Measurements from ENCODE around the gene CA12. TPM values are rescaled to one million over a fixed set of nuclear protein-coding genes. Genes with fewer than 3 reads are reported as not detected.
A peak's percentile ranks its signal among the peaks of the same experiment; 100 is the strongest.

Gene CA12
- total RNA-seq, 2 experiments from 2014 or later: 0.12 TPM; not detected in 1

- Mint-ChIP-seq H3K4me3 (no peak overlapping the region), H3K27ac (no peak overlapping the region), H3K9me3 (no peaks in the 10 kb centered on the region), H3K27me3 (ENCODE audit: low read depth) (peaks cover 3% of the 10 kb centered on the region), H3K4me1 (ENCODE audit: low read depth) (peaks cover 36% of the 10 kb centered on the region), H3K36me3 (ENCODE audit: low read depth) (no peaks in the 10 kb centered on the region)
- CTCF ChIA-PET: interaction anchor here (0.6 kb wide), 3 partner anchors 21 to 1006 kb away, joined by 3 to 9 read pairs (median 4); no protein-coding TSS in a partner anchor
- DNase-seq: peak; percentile 17
- intact Hi-C loops (cut with micrococcal nuclease): loop anchor here (10.0 kb wide), 1 partner anchor 157 kb away; no protein-coding TSS in a partner anchor
These were observed 10.2 kb downstream of the CA12 start for GRCh38 chr15:63371297-63371918.

DNA sequence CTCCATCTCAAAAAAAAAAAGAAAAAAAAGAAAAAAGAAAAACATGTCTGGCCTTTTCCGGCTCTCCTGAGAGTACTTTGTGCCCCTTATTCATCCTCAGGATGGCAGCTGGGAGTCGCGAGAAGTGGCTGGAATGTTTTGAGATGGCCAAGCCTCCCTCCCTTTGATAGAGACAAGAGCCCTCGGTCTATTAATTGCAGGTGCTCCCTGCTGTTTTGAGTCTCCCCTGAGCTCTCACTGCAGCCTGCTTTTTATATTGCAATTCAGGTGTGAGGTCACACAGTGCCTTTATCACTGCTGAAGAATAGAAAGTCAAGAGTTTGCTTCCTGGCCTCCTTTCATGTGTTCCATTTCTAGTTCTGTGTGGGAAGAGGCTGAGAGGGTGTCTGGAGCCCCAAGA is 10.9 kb downstream of the CA12 start:
- no peaks in the 10 kb centered on the region for H3K9me3 Mint-ChIP-seq
- CTCF ChIA-PET: no interaction called here
- peaks cover 30% of the 10 kb centered on the region for H3K4me1 Mint-ChIP-seq (ENCODE audit: low read depth)
- no peak overlapping the region for H3K27ac Mint-ChIP-seq
- peaks cover 2% of the 10 kb centered on the region for H3K27me3 Mint-ChIP-seq (ENCODE audit: low read depth)
- no peaks in the 10 kb centered on the region for H3K36me3 Mint-ChIP-seq (ENCODE audit: low read depth)
- H3K4me3 Mint-ChIP-seq: no peak overlapping the region
- intact Hi-C loops (cut with micrococcal nuclease): loop anchor here (10.0 kb wide), 1 partner anchor 156 kb away; no protein-coding TSS in a partner anchor
- no peak for DNase-seq

GRCh38 chr15:63369781-63370180 is 11.9 kb downstream of the CA12 start:
- Mint-ChIP-seq H3K36me3 (ENCODE audit: low read depth) (no peaks in the 10 kb centered on the region), H3K27ac (no peak overlapping the region), H3K9me3 (no peaks in the 10 kb centered on the region), H3K4me1 (ENCODE audit: low read depth) (peaks cover 20% of the 10 kb centered on the region), H3K27me3 (ENCODE audit: low read depth) (peaks cover 2% of the 10 kb centered on the region), H3K4me3 (no peak overlapping the region)
- CTCF ChIA-PET: interaction anchor here (0.6 to 1.3 kb wide), 3 partner anchors 35 to 233 kb away, joined by 3 to 4 read pairs (median 3); no protein-coding TSS in a partner anchor
- DNase-seq: no peak
- intact Hi-C loops (cut with micrococcal nuclease): loop anchor here (10.0 kb wide), 1 partner anchor 155 kb away; no protein-coding TSS in a partner anchor

- Mint-ChIP-seq H3K4me3 (no peak overlapping the region), H3K27me3 (ENCODE audit: low read depth) (peaks cover 2% of the 10 kb centered on the region), H3K36me3 (ENCODE audit: low read depth) (no peaks in the 10 kb centered on the region), H3K27ac (no peak overlapping the region), H3K9me3 (no peaks in the 10 kb centered on the region), H3K4me1 (ENCODE audit: low read depth) (peaks cover 16% of the 10 kb centered on the region)
- intact Hi-C loops (cut with micrococcal nuclease): no loop called here
- CTCF ChIA-PET: interaction anchor here (0.8 to 1.3 kb wide), 3 partner anchors 23 to 233 kb away, joined by 3 to 4 read pairs (median 3); no protein-coding TSS in a partner anchor
- no peak for DNase-seq
These were observed 12.3 kb downstream of the CA12 start for GRCh38 chr15:63369296-63369695.

GRCh38 chr15:63368503-63368902 is 13.1 kb downstream of the CA12 start:
- Mint-ChIP-seq H3K9me3 (no peaks in the 10 kb centered on the region), H3K27ac (no peak overlapping the region), H3K27me3 (ENCODE audit: low read depth) (no peaks in the 10 kb centered on the region), H3K4me1 (ENCODE audit: low read depth) (peaks cover 12% of the 10 kb centered on the region), H3K4me3 (no peak overlapping the region), H3K36me3 (ENCODE audit: low read depth) (no peaks in the 10 kb centered on the region)
- no peak for DNase-seq
- intact Hi-C loops (cut with micrococcal nuclease): no loop called here
- CTCF ChIA-PET: interaction anchor here (0.8 kb wide), 1 partner anchor 23 kb away, joined by 3 read pairs; no protein-coding TSS in a partner anchor

GRCh38 chr15:63367900-63368299 is 13.7 kb downstream of the CA12 start:
- no peaks in the 10 kb centered on the region for H3K9me3 Mint-ChIP-seq
- CTCF ChIA-PET: interaction anchor here (0.6 kb wide), 1 partner anchor 569 kb away, joined by 3 read pairs; no protein-coding TSS in a partner anchor
- H3K4me1 Mint-ChIP-seq (ENCODE audit: low read depth): peaks cover 12% of the 10 kb centered on the region
- intact Hi-C loops (cut with micrococcal nuclease): no loop called here
- H3K27me3 Mint-ChIP-seq (ENCODE audit: low read depth): no peaks in the 10 kb centered on the region
- no peak for DNase-seq
- H3K4me3 Mint-ChIP-seq: no peak overlapping the region
- H3K27ac Mint-ChIP-seq: no peak overlapping the region
- no peaks in the 10 kb centered on the region for H3K36me3 Mint-ChIP-seq (ENCODE audit: low read depth)

- Mint-ChIP-seq H3K9me3 (no peaks in the 10 kb centered on the region), H3K27ac (no peak overlapping the region), H3K4me3 (no peak overlapping the region), H3K36me3 (ENCODE audit: low read depth) (no peaks in the 10 kb centered on the region), H3K4me1 (ENCODE audit: low read depth) (peaks cover 9% of the 10 kb centered on the region), H3K27me3 (ENCODE audit: low read depth) (no peaks in the 10 kb centered on the region)
- CTCF ChIA-PET: interaction anchor here (0.5 to 0.6 kb wide), 2 partner anchors 502 to 570 kb away, joined by 3 read pairs; no protein-coding TSS in a partner anchor
- no peak for DNase-seq
- intact Hi-C loops (cut with micrococcal nuclease): no loop called here
These were observed 14.3 kb downstream of the CA12 start for GRCh38 chr15:63367390-63367789.

DNA sequence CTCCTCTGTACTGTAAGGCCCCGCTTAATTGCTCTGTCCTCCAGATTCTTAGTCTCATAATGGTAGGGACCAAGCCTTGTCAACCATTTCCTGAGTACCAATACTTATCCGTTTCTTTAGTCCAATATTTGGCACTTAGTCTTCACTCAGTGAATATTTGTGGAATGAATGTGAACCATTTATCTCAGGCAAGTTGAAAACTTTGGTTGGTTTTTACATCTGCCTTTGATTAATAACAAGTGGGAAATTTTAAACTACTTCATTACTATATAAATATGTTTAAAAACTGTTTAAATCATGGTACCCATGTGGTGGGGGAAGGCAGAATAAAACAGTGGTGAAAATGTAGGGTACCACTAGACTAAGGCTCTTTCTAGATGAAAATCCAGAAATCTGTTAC is 15.2 kb downstream of the CA12 start:
- H3K27ac Mint-ChIP-seq: no peak overlapping the region
- H3K4me1 Mint-ChIP-seq (ENCODE audit: low read depth): no peaks in the 10 kb centered on the region
- no peaks in the 10 kb centered on the region for H3K36me3 Mint-ChIP-seq (ENCODE audit: low read depth)

GRCh38 chr15:63365273-63365680 is 16.4 kb downstream of the CA12 start:
- H3K4me1 Mint-ChIP-seq (ENCODE audit: low read depth): no peaks in the 10 kb centered on the region
- H3K9me3 Mint-ChIP-seq: no peaks in the 10 kb centered on the region
- H3K27ac Mint-ChIP-seq: no peak overlapping the region
- intact Hi-C loops (cut with micrococcal nuclease): no loop called here
- CTCF ChIA-PET: no interaction called here
- no peak overlapping the region for H3K4me3 Mint-ChIP-seq
- H3K36me3 Mint-ChIP-seq (ENCODE audit: low read depth): no peaks in the 10 kb centered on the region
- no peaks in the 10 kb centered on the region for H3K27me3 Mint-ChIP-seq (ENCODE audit: low read depth)
- DNase-seq: no peak

More for the DNA sequence above, 15.2 kb downstream of the CA12 start:
- DNase-seq: no peak
- intact Hi-C loops (cut with micrococcal nuclease): no loop called here
- CTCF ChIA-PET: interaction anchor here (0.6 to 0.7 kb wide), 2 partner anchors 47 to 196 kb away, joined by 3 to 4 read pairs; no protein-coding TSS in a partner anchor
- no peak overlapping the region for H3K4me3 Mint-ChIP-seq
- no peaks in the 10 kb centered on the region for H3K27me3 Mint-ChIP-seq (ENCODE audit: low read depth)
- no peaks in the 10 kb centered on the region for H3K9me3 Mint-ChIP-seq

GRCh38 chr15:63364399-63365272 is 17.0 kb downstream of the CA12 start:
- no peak for DNase-seq
- H3K27ac Mint-ChIP-seq: no peak overlapping the region
- no peaks in the 10 kb centered on the region for H3K36me3 Mint-ChIP-seq (ENCODE audit: low read depth)
- H3K4me1 Mint-ChIP-seq (ENCODE audit: low read depth): no peaks in the 10 kb centered on the region
- no peak overlapping the region for H3K4me3 Mint-ChIP-seq
- intact Hi-C loops (cut with micrococcal nuclease): no loop called here
- CTCF ChIA-PET: no interaction called here
- no peaks in the 10 kb centered on the region for H3K9me3 Mint-ChIP-seq
- no peaks in the 10 kb centered on the region for H3K27me3 Mint-ChIP-seq (ENCODE audit: low read depth)

GRCh38 chr15:63363292-63363691 is 18.4 kb downstream of the CA12 start:
- no peak overlapping the region for H3K27ac Mint-ChIP-seq
- H3K36me3 Mint-ChIP-seq (ENCODE audit: low read depth): no peaks in the 10 kb centered on the region
- intact Hi-C loops (cut with micrococcal nuclease): no loop called here
- H3K27me3 Mint-ChIP-seq (ENCODE audit: low read depth): no peaks in the 10 kb centered on the region
- CTCF ChIA-PET: no interaction called here
- no peaks in the 10 kb centered on the region for H3K4me1 Mint-ChIP-seq (ENCODE audit: low read depth)
- no peak for DNase-seq
- no peak overlapping the region for H3K4me3 Mint-ChIP-seq
- no peaks in the 10 kb centered on the region for H3K9me3 Mint-ChIP-seq

DNA sequence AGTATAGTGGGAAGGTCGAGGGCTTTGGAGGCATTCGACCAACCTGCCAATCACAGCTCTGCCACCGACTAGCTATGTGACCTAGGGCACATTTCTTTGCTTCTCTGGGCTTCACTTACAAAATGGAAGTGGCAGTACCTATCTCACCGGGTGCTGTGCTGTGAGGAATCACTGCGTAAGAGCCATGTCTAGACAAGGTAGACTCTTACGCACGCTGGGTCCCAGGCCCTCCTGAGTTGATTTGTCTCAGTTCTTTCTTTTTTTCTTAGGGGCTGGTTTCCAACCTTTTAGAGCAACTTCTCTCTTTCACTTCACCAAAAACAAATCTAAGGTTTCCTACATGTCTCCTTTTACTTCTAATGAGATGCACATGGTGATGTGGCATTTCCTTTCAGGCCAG is 18.8 kb downstream of the CA12 start:
- Mint-ChIP-seq H3K27ac (no peak overlapping the region), H3K4me3 (no peak overlapping the region), H3K36me3 (ENCODE audit: low read depth) (no peaks in the 10 kb centered on the region), H3K4me1 (ENCODE audit: low read depth) (no peaks in the 10 kb centered on the region), H3K27me3 (ENCODE audit: low read depth) (no peaks in the 10 kb centered on the region), H3K9me3 (no peaks in the 10 kb centered on the region)
- no peak for DNase-seq
- CTCF ChIA-PET: no interaction called here
- intact Hi-C loops (cut with micrococcal nuclease): no loop called here
